K562 (cell line): ENCODE measurements around the gene PSPC1. TPM values are rescaled to one million over a fixed set of nuclear protein-coding genes. Genes with fewer than 3 reads are reported as not detected.

Source experiments
- ATAC-seq: fragments of 200-7000 bp; cut with Tn5 transposase; 3 replicates; pipeline ENCODE4 v1.9.1; 2020; ENCODE audit warnings: moderate library complexity
- BruUV-seq: library from RNA; stranded (reverse); fragments of 400-500 nt; replicated peaks from 2 replicates; lab custom pipeline; 2021; lab: Mats Ljungman, UMichigan
- CTCF ChIA-PET: fragments of 300-600 bp; formaldehyde crosslinking; extraction: SDS; loops from one replicate; lab custom pipeline; 2021; ENCODE audit warnings: low intra/inter-chr PET ratio; lab: Yijun Ruan, JAX
- POLR2A ChIA-PET: fragments of 300-600, 350-650 bp; sonication (Branson Sonifier 250); formaldehyde crosslinking; extraction: SDS; loops from one replicate; lab custom pipeline; 2021; ENCODE audit warnings: antibody characterized with exemption, inconsistent platforms; lab: Yijun Ruan, JAX
- DNase-seq, 4 experiments: peaks; one replicate each; pipeline versions ENCODE4 v3.0.0 to v3.0.0-alpha.2; 2011 to 2018; ENCODE audit warnings: low spot score in 3 of 4, mixed read lengths in 3 of 4; ENCODE audit errors: extremely low read depth in 1 of 4
- FAIRE-seq: peaks from 2 replicates; lab custom pipeline; 2011; peaks lifted over from hg19 to GRCh38; lab: Jason Lieb, UNC
- H2AFZ ChIP-seq: 2 replicates; pipeline ENCODE4 v1.6.0; 2011; ENCODE audit warnings: low read depth, low read length, control low read depth, inconsistent platforms
- H3K27ac ChIP-seq: fragments of 200-600 bp; 3 replicates; pipeline ENCODE4 v1.8.0; 2011; ENCODE audit warnings: low read depth, mild to moderate bottlenecking, control low read depth, inconsistent platforms, low read length, moderate library complexity, mixed read lengths; ENCODE audit errors: extremely low read depth
- H3K27me3 ChIP-seq, 2 experiments: fragments of 300-600 bp in 1 of 2; 2 replicates in 1 of 2; 3 replicates in 1 of 2; pipeline versions ENCODE4 v1.6.0 to v1.8.0; 2011; ENCODE audit warnings: inconsistent platforms in 2 of 2, low read length in 2 of 2, mild to moderate bottlenecking in 1 of 2, mixed read lengths in 1 of 2, moderate library complexity in 1 of 2; ENCODE audit not compliant: control insufficient read depth in 2 of 2, insufficient read depth in 2 of 2
- H3K36me3 ChIP-seq: fragments of 300-600 bp; 3 replicates; pipeline ENCODE4 v1.8.0; 2011; ENCODE audit warnings: mild to moderate bottlenecking, low read length, inconsistent platforms; ENCODE audit not compliant: control insufficient read depth, insufficient read depth
- H3K4me1 ChIP-seq, 2 experiments: fragments of 200-600 bp in 1 of 2; replicated peaks in 1 of 2; 2 replicates in 1 of 2; 3 replicates in 1 of 2; pipeline versions ENCODE4 v1.5.1 to v1.8.0; 2011; ENCODE audit warnings: inconsistent platforms in 2 of 2, low read length in 2 of 2, mild to moderate bottlenecking in 1 of 2, mixed read lengths in 1 of 2, moderate library complexity in 1 of 2; ENCODE audit not compliant: control insufficient read depth in 2 of 2, insufficient read depth in 2 of 2
- H3K4me2 ChIP-seq: 2 replicates; pipeline ENCODE4 v1.6.1; 2011; ENCODE audit warnings: low read length, control low read depth, inconsistent platforms, mixed read lengths; ENCODE audit not compliant: insufficient read depth
- H3K4me3 ChIP-seq: fragments of 200-600 bp; sonication (generic), shearing (Covaris generic); 2 replicates; pipeline ENCODE4 v1.5.1; 2016; ENCODE audit warnings: control low read depth, inconsistent platforms
- H3K79me2 ChIP-seq: fragments of 200-600 bp; 3 replicates; pipeline ENCODE4 v1.8.0; 2011; ENCODE audit warnings: low read length, inconsistent platforms; ENCODE audit not compliant: control insufficient read depth, insufficient read depth
- H3K9ac ChIP-seq, 2 experiments: 2 replicates each; pipeline versions ENCODE4 v1.6.0 to v1.6.1; 2011; ENCODE audit warnings: low read depth in 2 of 2, low read length in 2 of 2, control low read depth in 1 of 2, inconsistent platforms in 1 of 2, mild to moderate bottlenecking in 1 of 2, mixed read lengths in 1 of 2; ENCODE audit not compliant: insufficient read depth in 1 of 2
- H3K9me1 ChIP-seq: one replicate; pipeline ENCODE4 v1.6.0; 2011; ENCODE audit warnings: inconsistent platforms, mild to moderate bottlenecking, low read length, moderate library complexity; ENCODE audit not compliant: control insufficient read depth, insufficient read depth
- H3K9me3 ChIP-seq: replicated peaks from 2 replicates; pipeline ENCODE4 v1.5.1; 2011; ENCODE audit warnings: low read depth, low read length, inconsistent platforms; ENCODE audit not compliant: control insufficient read depth, insufficient read depth
- H4K20me1 ChIP-seq: replicated peaks from 2 replicates; pipeline ENCODE4 v1.6.1; 2011; ENCODE audit warnings: low read length, inconsistent platforms, mixed read lengths; ENCODE audit not compliant: control insufficient read depth, insufficient read depth
- FOXO4 ChIP-seq: fragments of 450-650 bp; formaldehyde crosslinking; IDR thresholded peaks from 2 replicates; pipeline ENCODE4 v1.4.0; 2020; ENCODE audit warnings: mild to moderate bottlenecking, moderate library complexity
- GATAD2B ChIP-seq: fragments of 450-650 bp; IDR thresholded peaks from 2 replicates; pipeline ENCODE4 v1.6.1; 2017; ENCODE audit warnings: mild to moderate bottlenecking, borderline replicate concordance
- PREB ChIP-seq: sonication (generic); formaldehyde crosslinking; IDR thresholded peaks from 2 replicates; pipeline ENCODE4 v1.8.1; 2023; ENCODE audit warnings: mild to moderate bottlenecking, missing genetic modification reagents
- ZNF133 ChIP-seq: fragments of 250-450 bp; sonication (Bioruptor Pico); IDR thresholded peaks from 2 replicates; pipeline ENCODE4 v1.4.0; 2020; ENCODE audit warnings: mild to moderate bottlenecking
- ZNF143 ChIP-seq: sonication (generic); formaldehyde crosslinking; IDR thresholded peaks from 2 replicates; pipeline ENCODE4 v1.9.0; 2022; ENCODE audit warnings: mild to moderate bottlenecking, missing genetic modification reagents
- WGBS: fragments of 100-300 bp; shearing (Covaris generic); methylation state at CpG from one replicate; pipeline ENCODE4 v1.1.6; 2016; ENCODE audit warnings: low coverage, mixed read lengths; ENCODE audit not compliant: insufficient coverage; ENCODE audit errors: missing lambda C conversion rate; 5-methylcytosine and 5-hydroxymethylcytosine counted together
- in situ Hi-C: fragments of 300-500 bp; cut with MboI; formaldehyde crosslinking; loops from 4 replicates; pipeline ENCODE4 v1.15.0; 2018; ENCODE audit warnings: inconsistent platforms, mixed read lengths
- intact Hi-C: fragments of 100-400 bp; cut with micrococcal nuclease; formaldehyde crosslinking; loops from 2 replicates; pipeline ENCODE4 v1.14.2; 2022
- polyA plus RNA-seq, 8 experiments: library from polyadenylated mRNA; depleted of rRNA in 4 of 8; stranded (reverse) in 5 of 8; unstranded in 3 of 8; fragments of >200 nt; fragmentation: Nextera tagmentation in 2 of 8; fragmentation: Illumina TruSeq in 1 of 8; extraction: Ambion mirVana in 2 of 8; extraction: Trizol in 1 of 8; gene quantifications; 2 replicates each; pipeline versions ENCODE4 v1.2.1 to v1.2.3, GENCODE V29; 2011 to 2014; ENCODE audit warnings: inconsistent platforms in 1 of 8, missing spikeins in 1 of 8
- total RNA-seq, 7 experiments: library from RNA; depleted of rRNA in 6 of 7; stranded (reverse); fragments of >200 nt in 6 of 7; fragmentation: Illumina TruSeq in 2 of 7; extraction: Trizol in 2 of 7; gene quantifications; 2 replicates each; pipeline versions ENCODE4 v1.2.1 to v1.2.3, GENCODE V29; 2011 to 2021; ENCODE audit warnings: low replicate concordance in 1 of 7
- TF ChIP-seq, protein P1 (sequence below): fragments of 250-450 bp; sonication (Bioruptor Pico); IDR thresholded peaks from 2 replicates; pipeline ENCODE4 v1.9.0; 2021; ENCODE audit warnings: mild to moderate bottlenecking
- TF ChIP-seq, protein P2 (sequence below): fragments of 450-650 bp; IDR thresholded peaks from 2 replicates; pipeline ENCODE4 v1.6.1; 2018; ENCODE audit not compliant: partially characterized antibody

The PSPC1 gene
- total and polyA plus RNA-seq, 9 of the 15 experiments (the other 6 are each of a cell fraction or from before 2014, with no cell fraction given), result 8.6 to 60.4 (median 42.4) TPM

DNA sequence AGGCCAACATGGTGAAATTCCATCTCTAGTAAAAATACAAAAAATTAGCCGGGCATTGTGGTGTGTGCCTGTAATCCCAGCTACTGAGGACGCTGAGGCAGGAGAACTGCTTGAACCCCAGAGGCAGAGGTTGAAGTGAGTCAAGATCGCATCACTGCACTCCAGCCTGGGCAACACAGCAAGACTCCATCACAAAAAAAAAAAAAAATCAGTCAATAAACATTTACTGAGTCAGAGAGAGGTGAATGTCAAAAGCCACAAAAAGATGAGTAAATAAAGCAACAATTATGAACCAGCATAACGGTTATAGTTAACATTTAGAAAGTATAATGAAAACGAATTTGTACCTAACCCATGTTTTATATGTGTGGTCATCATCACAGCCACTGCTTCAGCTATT lies 23.1 kb downstream of the PSPC1 start:
- no peak overlapping the region for H3K4me3 ChIP-seq
- ATAC-seq (no peak), FAIRE-seq (no peak), DNase-seq (no peak)
- H3K9ac ChIP-seq, result no peak overlapping the region
- TF ChIP-seq, protein P1, sequence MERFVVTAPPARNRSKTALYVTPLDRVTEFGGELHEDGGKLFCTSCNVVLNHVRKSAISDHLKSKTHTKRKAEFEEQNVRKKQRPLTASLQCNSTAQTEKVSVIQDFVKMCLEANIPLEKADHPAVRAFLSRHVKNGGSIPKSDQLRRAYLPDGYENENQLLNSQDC, result no peak
- TF ChIP-seq PREB (CRISPR knock-in tag) (no peak), GATAD2B (no peak), ZNF143 (CRISPR knock-in tag) (no peak), FOXO4 (CRISPR knock-in tag) (no peak), ZNF133 (CRISPR knock-in tag) (no peak)
- TF ChIP-seq, protein P2, sequence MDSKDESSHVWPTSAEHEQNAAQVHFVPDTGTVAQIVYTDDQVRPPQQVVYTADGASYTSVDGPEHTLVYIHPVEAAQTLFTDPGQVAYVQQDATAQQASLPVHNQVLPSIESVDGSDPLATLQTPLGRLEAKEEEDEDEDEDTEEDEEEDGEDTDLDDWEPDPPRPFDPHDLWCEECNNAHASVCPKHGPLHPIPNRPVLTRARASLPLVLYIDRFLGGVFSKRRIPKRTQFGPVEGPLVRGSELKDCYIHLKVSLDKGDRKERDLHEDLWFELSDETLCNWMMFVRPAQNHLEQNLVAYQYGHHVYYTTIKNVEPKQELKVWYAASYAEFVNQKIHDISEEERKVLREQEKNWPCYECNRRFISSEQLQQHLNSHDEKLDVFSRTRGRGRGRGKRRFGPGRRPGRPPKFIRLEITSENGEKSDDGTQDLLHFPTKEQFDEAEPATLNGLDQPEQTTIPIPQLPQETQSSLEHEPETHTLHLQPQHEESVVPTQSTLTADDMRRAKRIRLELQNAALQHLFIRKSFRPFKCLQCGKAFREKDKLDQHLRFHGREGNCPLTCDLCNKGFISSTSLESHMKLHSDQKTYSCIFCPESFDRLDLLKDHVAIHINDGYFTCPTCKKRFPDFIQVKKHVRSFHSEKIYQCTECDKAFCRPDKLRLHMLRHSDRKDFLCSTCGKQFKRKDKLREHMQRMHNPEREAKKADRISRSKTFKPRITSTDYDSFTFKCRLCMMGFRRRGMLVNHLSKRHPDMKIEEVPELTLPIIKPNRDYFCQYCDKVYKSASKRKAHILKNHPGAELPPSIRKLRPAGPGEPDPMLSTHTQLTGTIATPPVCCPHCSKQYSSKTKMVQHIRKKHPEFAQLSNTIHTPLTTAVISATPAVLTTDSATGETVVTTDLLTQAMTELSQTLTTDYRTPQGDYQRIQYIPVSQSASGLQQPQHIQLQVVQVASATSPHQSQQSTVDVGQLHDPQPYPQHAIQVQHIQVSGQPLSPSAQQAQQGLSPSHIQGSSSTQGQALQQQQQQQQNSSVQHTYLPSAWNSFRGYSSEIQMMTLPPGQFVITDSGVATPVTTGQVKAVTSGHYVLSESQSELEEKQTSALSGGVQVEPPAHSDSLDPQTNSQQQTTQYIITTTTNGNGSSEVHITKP, result no peak
- in situ Hi-C loops (no loop called here), intact Hi-C loops (no loop called here)
- peaks cover 67% of the 10 kb centered on the region; the same call in 2 of the 3 replicates for H3K36me3 ChIP-seq
- BruUV-seq, result no TSS peak
- H3K27ac ChIP-seq, result no peak overlapping the region
- POLR2A ChIA-PET, result interaction anchor here (1.2 kb wide), 1 partner anchor 23 kb away, joined by 3 read pairs; the partner anchor contains the start of gene PSPC1
- H3K9me1 ChIP-seq, result no peaks in the 10 kb centered on the region
- H3K4me1 ChIP-seq, result no peaks in the 10 kb centered on the region
- peaks cover 64% of the 10 kb centered on the region for H3K79me2 ChIP-seq
- H3K27me3 ChIP-seq, result no peaks in the 10 kb centered on the region
- 79% methylated on average over 4 of the region's 5 CpGs for WGBS
- H4K20me1 ChIP-seq, result 0 out of 2 replicates have a peak, but pooled peaks cover 3% of the 10 kb centered on the region
- no peak overlapping the region for H3K4me2 ChIP-seq
- no peaks in the 10 kb centered on the region for H3K9me3 ChIP-seq
- CTCF ChIA-PET, result no interaction called here
- H2AFZ ChIP-seq, result no peak overlapping the region
